H54 (cell line): ENCODE data around the gene DEFB129.
A peak's percentile ranks its signal among the peaks of the same experiment; 100 is the strongest.
"Not testable (repeated sequence)": the region's sequence is repeated elsewhere in the genome, so short reads cannot be mapped to it uniquely, and the experiment has no call there.

Experiments used
- DNase-seq: peaks from one replicate; pipeline ENCODE4 v3.0.0; 2011; ENCODE audit warnings: low spot score, mixed read lengths; ENCODE audit not compliant: insufficient read length
- FAIRE-seq: peaks from 3 replicates; lab custom pipeline; 2011; peaks lifted over from hg19 to GRCh38; lab: Jason Lieb, UNC
- POLR2A ChIP-seq: IDR thresholded peaks from 2 replicates; pipeline ENCODE4 v1.6.1; 2011; ENCODE audit warnings: low read depth, mild to moderate bottlenecking, low read length

Gene DEFB129

GRCh38 chr20:227439-228105, 514 bp downstream of the DEFB129 start:
- TF ChIP-seq POLR2A = no peak
- FAIRE-seq (no peak), DNase-seq (no peak)

- FAIRE-seq (no peak), DNase-seq (no peak)
- TF ChIP-seq POLR2A = no peak
These were observed 8.8 kb downstream of the DEFB129 start for GRCh38 chr20:235891-236290.

- no peak for TF ChIP-seq POLR2A
- FAIRE-seq = no peak
These were observed 10.4 kb downstream of the DEFB129 start for GRCh38 chr20:237489-237888.

GRCh38 chr20:237929-238328, 10.9 kb downstream of the DEFB129 start:
- no peak for FAIRE-seq
- DNase-seq = no peak
- no peak for TF ChIP-seq POLR2A

More at GRCh38 chr20:237489-237888, 10.4 kb downstream of the DEFB129 start:
- DNase-seq = no peak

GRCh38 chr20:242905-243304, 15.8 kb downstream of the DEFB129 start:
- no peak for FAIRE-seq
- TF ChIP-seq POLR2A = no peak
- no peak for DNase-seq

- no peak for TF ChIP-seq POLR2A
- no peak for FAIRE-seq
These were observed 24.3 kb downstream of the DEFB129 start for GRCh38 chr20:251354-251753.

GRCh38 chr20:252801-253200, 25.7 kb downstream of the DEFB129 start:
- TF ChIP-seq POLR2A = no peak
- FAIRE-seq = no peak
- DNase-seq = no peak

More at GRCh38 chr20:251354-251753, 24.3 kb downstream of the DEFB129 start:
- no peak for DNase-seq

GRCh38 chr20:253447-253846, 26.4 kb downstream of the DEFB129 start:
- FAIRE-seq, DNase-seq: not testable (repeated sequence)

- no peak for TF ChIP-seq POLR2A
- DNase-seq (no peak), FAIRE-seq (no peak)
These were observed 30.4 kb downstream of the DEFB129 start, which contains the start of gene DEFB132 for GRCh38 chr20:257419-257818. DEFB132 (plus strand) TSS chr20:257724; CDS start chr20:257779, 55 bp downstream.

- DNase-seq (no peak), FAIRE-seq (no peak)
- no peak for TF ChIP-seq POLR2A
These were observed 31.3 kb downstream of the DEFB129 start for GRCh38 chr20:258269-258858.

GRCh38 chr20:258963-259362, 31.9 kb downstream of the DEFB129 start:
- no peak for FAIRE-seq
- no peak for TF ChIP-seq POLR2A
- DNase-seq = no peak

GRCh38 chr20:259981-260380, 32.9 kb downstream of the DEFB129 start:
- FAIRE-seq (no peak), DNase-seq (no peak)
- TF ChIP-seq POLR2A = no peak

GRCh38 chr20:263701-264100, 36.6 kb downstream of the DEFB129 start:
- no peak for DNase-seq
- TF ChIP-seq POLR2A = no peak
- no peak for FAIRE-seq

- FAIRE-seq = no peak
These were observed 39.8 kb downstream of the DEFB129 start for GRCh38 chr20:266596-267562.

GRCh38 chr20:270517-270916, 43.5 kb downstream of the DEFB129 start:
- FAIRE-seq = no peak
- no peak for DNase-seq
- TF ChIP-seq POLR2A = no peak

More at GRCh38 chr20:266596-267562, 39.8 kb downstream of the DEFB129 start:
- TF ChIP-seq POLR2A = 0 out of 2 replicates have a peak, but pooled peaks have one; percentile 30
- peak; percentile 88 for DNase-seq
